Left ventricle myocardium inferior (tissue), 1 donor: ENCODE measurements around the gene FILIP1L. TPM values are rescaled to one million over a fixed set of nuclear protein-coding genes. Genes with fewer than 3 reads are reported as not detected.
A peak's percentile ranks its signal among the peaks of the same experiment; 100 is the strongest.

ENCODE experiments used
- DNase-seq: peaks from one replicate; pipeline ENCODE4 v3.0.0-alpha.2; 2020
- H3K27ac ChIP-seq: fragments of 200-600 bp; replicated peaks from 2 replicates; pipeline ENCODE4 v1.8.0; 2021
- H3K27me3 ChIP-seq: fragments of 200-600 bp; 2 replicates; pipeline ENCODE4 v1.8.0; 2021; ENCODE audit warnings: low read depth
- H3K36me3 ChIP-seq: fragments of 200-600 bp; 2 replicates; pipeline ENCODE4 v1.8.0; 2021
- H3K4me1 ChIP-seq: fragments of 200-600 bp; 2 replicates; pipeline ENCODE4 v1.8.0; 2021
- H3K4me3 ChIP-seq: fragments of 200-600 bp; 2 replicates; pipeline ENCODE4 v1.8.0; 2021; ENCODE audit warnings: mild to moderate bottlenecking, moderate library complexity
- H3K9me3 ChIP-seq: fragments of 200-600 bp; replicated peaks from 2 replicates; pipeline ENCODE4 v1.8.0; 2021
- intact Hi-C: fragments of 100-400 bp; cut with micrococcal nuclease; formaldehyde crosslinking; loops from one replicate; pipeline ENCODE4 v1.11.0; 2022
- total RNA-seq: library from RNA; stranded (reverse); fragmentation: NEBNext Ultra II Directional; extraction: Animal tissue kit (Norgen Biotek cat#: 25700); gene quantifications from one replicate; pipeline ENCODE4 v1.2.1, GENCODE V29; 2021
- TF ChIP-seq, protein P1 (sequence below): fragments of 200-600 bp; IDR thresholded peaks from 2 replicates; pipeline ENCODE4 v1.8.0; 2021; ENCODE audit warnings: antibody characterized with exemption, mild to moderate bottlenecking, borderline replicate concordance
- donor health status: DM: no; HTN: yes; CAD: no; lungs with severe emphysema.

FILIP1L gene
- total RNA-seq, 1 donor from 2014 or later: 84.9 TPM

DNA sequence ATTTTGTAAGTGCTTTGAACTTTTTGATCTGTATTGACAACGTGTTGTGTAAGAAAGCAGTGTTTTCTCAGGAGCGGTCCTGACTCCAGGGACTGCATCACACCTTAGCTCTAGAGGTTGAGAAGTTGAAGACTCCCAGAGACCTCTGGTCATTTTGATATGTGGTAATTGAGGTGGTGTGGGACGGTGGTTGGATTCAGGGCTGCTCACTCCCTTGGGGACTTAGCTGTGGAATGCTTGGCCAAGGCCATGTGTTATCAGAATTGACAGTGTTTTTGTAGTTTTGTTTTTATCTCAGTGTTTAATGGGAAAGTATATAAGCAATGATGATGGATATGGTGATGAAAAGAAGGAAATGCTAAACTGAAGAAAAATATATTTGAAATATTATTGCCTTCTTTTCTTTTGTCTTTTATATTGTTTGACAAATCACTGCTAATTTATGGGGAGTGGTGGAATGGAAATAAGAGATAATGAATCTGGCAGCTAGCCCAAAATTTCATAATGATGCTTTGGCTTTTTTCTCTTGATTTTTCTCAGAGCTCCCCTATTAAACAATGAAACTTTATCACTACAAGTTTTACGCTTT lies 280.6 kb downstream of the FILIP1L start:
- peak overlapping the region; percentile 40 for H3K27ac ChIP-seq
- no peak for DNase-seq
- no peak overlapping the region for H3K4me3 ChIP-seq
- intact Hi-C loops: loop anchor here (10.0 kb wide), 1 partner anchor 751 kb away; no protein-coding TSS in a partner anchor
- TF ChIP-seq, protein P1, sequence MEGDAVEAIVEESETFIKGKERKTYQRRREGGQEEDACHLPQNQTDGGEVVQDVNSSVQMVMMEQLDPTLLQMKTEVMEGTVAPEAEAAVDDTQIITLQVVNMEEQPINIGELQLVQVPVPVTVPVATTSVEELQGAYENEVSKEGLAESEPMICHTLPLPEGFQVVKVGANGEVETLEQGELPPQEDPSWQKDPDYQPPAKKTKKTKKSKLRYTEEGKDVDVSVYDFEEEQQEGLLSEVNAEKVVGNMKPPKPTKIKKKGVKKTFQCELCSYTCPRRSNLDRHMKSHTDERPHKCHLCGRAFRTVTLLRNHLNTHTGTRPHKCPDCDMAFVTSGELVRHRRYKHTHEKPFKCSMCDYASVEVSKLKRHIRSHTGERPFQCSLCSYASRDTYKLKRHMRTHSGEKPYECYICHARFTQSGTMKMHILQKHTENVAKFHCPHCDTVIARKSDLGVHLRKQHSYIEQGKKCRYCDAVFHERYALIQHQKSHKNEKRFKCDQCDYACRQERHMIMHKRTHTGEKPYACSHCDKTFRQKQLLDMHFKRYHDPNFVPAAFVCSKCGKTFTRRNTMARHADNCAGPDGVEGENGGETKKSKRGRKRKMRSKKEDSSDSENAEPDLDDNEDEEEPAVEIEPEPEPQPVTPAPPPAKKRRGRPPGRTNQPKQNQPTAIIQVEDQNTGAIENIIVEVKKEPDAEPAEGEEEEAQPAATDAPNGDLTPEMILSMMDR: no peak
- H3K9me3 ChIP-seq: no peaks in the 10 kb centered on the region
- H3K36me3 ChIP-seq: peaks cover 8% of the 10 kb centered on the region
- H3K27me3 ChIP-seq: no peaks in the 10 kb centered on the region
- H3K4me1 ChIP-seq: peaks cover 38% of the 10 kb centered on the region

DNA sequence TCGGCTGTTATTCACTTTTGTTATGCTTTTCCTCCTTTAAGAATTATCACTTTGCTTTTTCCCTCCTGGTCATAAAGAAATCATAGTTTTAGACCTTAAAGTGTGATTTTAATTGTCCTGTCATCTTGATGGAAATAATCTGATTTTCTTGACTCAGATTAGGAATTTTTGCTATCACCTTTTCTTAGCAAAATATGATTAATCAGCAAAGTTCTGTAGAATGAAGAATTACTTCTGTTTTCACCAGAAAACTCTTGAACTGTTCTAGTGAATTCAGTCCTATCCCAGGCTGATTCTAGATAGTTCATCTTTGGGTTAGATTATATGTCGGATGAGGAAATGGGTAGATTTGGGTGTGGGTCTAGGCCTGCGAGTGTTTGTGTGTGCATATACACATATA lies 284.5 kb downstream of the FILIP1L start:
- Histone ChIP-seq H3K27ac (no peak overlapping the region), H3K4me3 (no peak overlapping the region), H3K27me3 (no peaks in the 10 kb centered on the region), H3K36me3 (peaks cover 8% of the 10 kb centered on the region), H3K9me3 (no peaks in the 10 kb centered on the region), H3K4me1 (peaks cover 17% of the 10 kb centered on the region)
- intact Hi-C loops: loop anchor here (10.0 kb wide), 1 partner anchor 755 kb away; no protein-coding TSS in a partner anchor
- DNase-seq: no peak
- TF ChIP-seq, protein P1: no peak

GRCh38 chr3:99825004-99825640 lies 289.2 kb downstream of the FILIP1L start:
- no peak for DNase-seq
- TF ChIP-seq, protein P1: no peak
- H3K4me1 ChIP-seq: no peaks in the 10 kb centered on the region
- H3K27ac ChIP-seq: no peak overlapping the region
- H3K9me3 ChIP-seq: no peaks in the 10 kb centered on the region
- H3K36me3 ChIP-seq: peaks cover 8% of the 10 kb centered on the region
- H3K4me3 ChIP-seq: no peak overlapping the region
- intact Hi-C loops: no loop called here
- no peaks in the 10 kb centered on the region for H3K27me3 ChIP-seq

- no peak overlapping the region for H3K4me3 ChIP-seq
- peaks cover under 1% of the 10 kb centered on the region for H3K36me3 ChIP-seq
- peaks cover under 1% of the 10 kb centered on the region for H3K4me1 ChIP-seq
- no peak overlapping the region for H3K27ac ChIP-seq
- intact Hi-C loops: no loop called here
- no peaks in the 10 kb centered on the region for H3K27me3 ChIP-seq
- no peak for DNase-seq
- H3K9me3 ChIP-seq: no peaks in the 10 kb centered on the region
- TF ChIP-seq, protein P1: no peak
Observed at GRCh38 chr3:99823723-99824711, 290.3 kb downstream of the FILIP1L start.

- TF ChIP-seq, protein P1: no peak
- Histone ChIP-seq H3K4me3 (peak overlapping the region; percentile 80), H3K27me3 (no peaks in the 10 kb centered on the region), H3K9me3 (no peaks in the 10 kb centered on the region), H3K4me1 (peaks cover 23% of the 10 kb centered on the region), H3K27ac (no peak overlapping the region), H3K36me3 (no peaks in the 10 kb centered on the region)
- DNase-seq: no peak
- intact Hi-C loops: no loop called here
Observed at GRCh38 chr3:99818818-99819217, 295.5 kb downstream of the FILIP1L start.
